Measurements from ENCODE around the gene MXRA5. TPM values are rescaled to one million over a fixed set of nuclear protein-coding genes. Genes with fewer than 3 reads are reported as not detected.
"Not testable (repeated sequence)": the region's sequence is repeated elsewhere in the genome, so short reads cannot be mapped to it uniquely, and the experiment has no call there.

Gene MXRA5
- total and polyA plus RNA-seq, 10 donors, result 0.28 to 13.6 (median 7.2) TPM

DNA sequence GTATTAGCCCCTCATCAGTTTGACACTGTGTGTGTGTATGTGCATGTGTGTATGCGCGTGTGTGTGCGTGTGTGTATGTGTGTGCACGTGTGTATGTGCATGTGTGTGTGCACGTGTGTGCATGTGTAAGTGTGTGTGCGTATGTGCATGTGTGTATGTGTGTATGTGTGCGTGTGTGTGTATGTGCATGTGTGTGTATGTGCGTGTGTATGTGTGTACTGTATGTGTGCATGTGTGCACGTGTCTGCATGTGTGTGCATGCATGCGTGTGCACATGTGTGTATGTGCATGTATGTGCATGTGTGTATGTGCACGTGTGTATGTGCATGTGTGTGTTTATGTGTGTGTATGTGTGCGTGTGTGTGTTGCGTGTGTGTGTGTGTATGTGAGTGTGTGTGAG, 31.1 kb upstream of the MXRA5 start:
- Histone ChIP-seq H3K27me3 (replicated peaks in 1 of 7) (no peaks in the 10 kb centered on the region), H3K4me1 (no peaks in the 10 kb centered on the region), H3K4me3 (no peak overlapping the region), H3K36me3 (no peaks in the 10 kb centered on the region), H3K27ac (no peak overlapping the region), H3K9me3 (peaks cover 0 to 4% (median 0%) of the 10 kb centered on the region in 8 donors)
- WGBS, 5 donors, result 80 to 99% (median 86%) methylated on average over 13 of the region's 13 CpGs
- intact Hi-C loops (cut with DNase I; ENCODE audit: low total_unique reads), result no loop called here
- TF ChIP-seq, protein P1, sequence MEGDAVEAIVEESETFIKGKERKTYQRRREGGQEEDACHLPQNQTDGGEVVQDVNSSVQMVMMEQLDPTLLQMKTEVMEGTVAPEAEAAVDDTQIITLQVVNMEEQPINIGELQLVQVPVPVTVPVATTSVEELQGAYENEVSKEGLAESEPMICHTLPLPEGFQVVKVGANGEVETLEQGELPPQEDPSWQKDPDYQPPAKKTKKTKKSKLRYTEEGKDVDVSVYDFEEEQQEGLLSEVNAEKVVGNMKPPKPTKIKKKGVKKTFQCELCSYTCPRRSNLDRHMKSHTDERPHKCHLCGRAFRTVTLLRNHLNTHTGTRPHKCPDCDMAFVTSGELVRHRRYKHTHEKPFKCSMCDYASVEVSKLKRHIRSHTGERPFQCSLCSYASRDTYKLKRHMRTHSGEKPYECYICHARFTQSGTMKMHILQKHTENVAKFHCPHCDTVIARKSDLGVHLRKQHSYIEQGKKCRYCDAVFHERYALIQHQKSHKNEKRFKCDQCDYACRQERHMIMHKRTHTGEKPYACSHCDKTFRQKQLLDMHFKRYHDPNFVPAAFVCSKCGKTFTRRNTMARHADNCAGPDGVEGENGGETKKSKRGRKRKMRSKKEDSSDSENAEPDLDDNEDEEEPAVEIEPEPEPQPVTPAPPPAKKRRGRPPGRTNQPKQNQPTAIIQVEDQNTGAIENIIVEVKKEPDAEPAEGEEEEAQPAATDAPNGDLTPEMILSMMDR (IDR thresholded peaks at IDR 0.05 in 8 of 11, conservative IDR thresholded peaks at IDR 0.05 in 3 of 11), result no peak
- no peak for TF ChIP-seq POLR2AphosphoS5 (IDR thresholded peaks at IDR 0.05)
- TF ChIP-seq POLR2A (IDR thresholded peaks at IDR 0.05), result no peak
- DNase-seq, result no peak

DNA sequence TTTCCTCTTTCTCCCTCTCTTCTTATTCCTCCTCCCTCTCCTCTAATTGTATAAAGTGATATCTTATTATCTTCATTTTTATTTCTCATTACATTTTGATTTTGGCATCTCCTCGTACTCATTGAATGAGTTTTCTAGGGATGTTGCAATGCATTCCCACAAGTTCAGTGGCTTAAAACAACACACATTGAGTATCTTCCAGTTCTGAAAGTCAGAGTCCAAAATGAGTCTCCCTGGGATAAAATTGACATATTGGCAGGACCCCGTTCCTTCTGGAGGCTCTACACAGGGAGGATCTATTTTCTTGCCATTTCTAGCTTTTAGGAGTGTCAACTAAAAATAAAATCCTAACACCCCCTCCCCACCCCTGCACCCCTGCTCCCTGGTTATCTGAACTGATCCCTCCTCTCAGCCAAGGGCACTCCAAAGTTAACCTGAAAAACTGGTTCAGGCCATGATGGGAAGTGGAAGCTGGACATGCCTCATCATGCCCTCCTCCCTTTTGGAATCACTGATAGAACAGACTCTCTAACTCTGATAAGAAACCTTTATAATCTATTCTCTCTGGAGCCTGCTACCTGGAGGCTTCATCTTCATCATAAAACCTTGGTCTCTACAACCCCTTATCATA, 29.5 kb upstream of the MXRA5 start:
- DNase-seq; H3K4me1 ChIP-seq; H3K27me3 ChIP-seq (replicated peaks in 1 of 7); intact Hi-C loops (cut with DNase I; ENCODE audit: low total_unique reads); H3K36me3 ChIP-seq; H3K9me3 ChIP-seq; H3K4me3 ChIP-seq; H3K27ac ChIP-seq: not testable (repeated sequence)
- 36 to 78% (median 59%) methylated on average over 2 of the region's 2 CpGs for WGBS, 5 donors

DNA sequence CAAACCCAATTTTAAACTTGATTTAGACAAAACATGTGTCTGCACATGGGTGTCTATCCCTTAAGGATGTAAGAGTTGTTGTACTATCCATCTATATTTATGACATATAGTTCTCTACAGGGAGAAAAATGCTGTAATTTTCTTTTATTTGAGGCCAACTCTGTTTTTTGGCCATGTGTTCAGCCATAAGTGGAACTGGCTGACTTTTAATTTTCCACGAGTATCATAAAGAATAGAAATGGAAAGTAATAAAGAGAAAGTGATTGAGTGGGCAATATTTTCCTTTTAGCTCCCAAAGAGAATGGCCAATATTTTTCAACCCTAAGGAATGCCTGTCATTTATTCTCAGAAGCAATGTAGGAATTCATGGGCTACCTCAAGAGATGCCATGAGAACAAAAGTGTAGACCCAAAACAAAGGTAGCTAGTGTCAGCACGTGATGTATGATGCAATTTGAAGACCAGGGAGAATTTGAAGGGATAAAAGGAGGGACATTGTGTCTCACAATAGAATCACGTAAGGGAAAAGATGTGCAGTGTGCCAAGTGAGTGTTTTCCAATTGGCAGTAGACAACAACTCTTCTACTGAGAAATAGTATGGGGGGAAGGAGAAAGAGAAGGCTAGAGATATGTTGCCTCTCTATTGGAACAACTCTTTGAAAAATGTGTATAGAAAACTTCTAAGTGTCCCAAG, 27.8 kb upstream of the MXRA5 start:
- H3K4me1 ChIP-seq, result no peaks in the 10 kb centered on the region
- TF ChIP-seq POLR2A (IDR thresholded peaks at IDR 0.05), result no peak
- no peak for TF ChIP-seq POLR2AphosphoS5 (IDR thresholded peaks at IDR 0.05)
- TF ChIP-seq, protein P1 (IDR thresholded peaks at IDR 0.05 in 8 of 11, conservative IDR thresholded peaks at IDR 0.05 in 3 of 11), result no peak
- no peaks in the 10 kb centered on the region for H3K27me3 ChIP-seq (replicated peaks in 1 of 7)
- no peak overlapping the region for H3K4me3 ChIP-seq
- no peak for DNase-seq
- H3K36me3 ChIP-seq, result no peaks in the 10 kb centered on the region
- peaks cover 0 to 4% (median 0%) of the 10 kb centered on the region in 8 donors for H3K9me3 ChIP-seq
- no peak overlapping the region for H3K27ac ChIP-seq
- intact Hi-C loops (cut with DNase I; ENCODE audit: low total_unique reads), result no loop called here
- 55 to 82% (median 66%) methylated on average over 3 of the region's 3 CpGs for WGBS, 5 donors

DNA sequence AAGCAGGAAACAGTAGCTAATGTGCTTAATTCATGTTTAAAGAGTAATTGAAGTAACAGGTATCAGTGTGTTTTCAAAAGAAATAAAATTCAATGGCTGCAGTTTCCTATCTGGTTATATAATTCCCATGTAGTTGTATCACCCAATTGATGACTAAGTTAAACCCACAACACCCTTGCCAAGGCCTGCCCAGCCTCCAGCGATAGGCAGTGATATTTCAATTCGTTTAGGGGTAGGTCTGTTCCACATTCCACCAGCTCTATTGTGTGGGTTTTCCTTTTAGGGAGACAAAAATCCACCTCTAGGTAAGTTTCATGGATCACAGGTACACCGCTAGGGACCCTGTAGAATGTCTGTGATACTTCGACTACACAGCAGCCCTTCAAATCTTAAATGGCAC, 24.7 kb upstream of the MXRA5 start:
- DNase-seq, result no peak
- no peak overlapping the region for H3K4me3 ChIP-seq
- no peaks in the 10 kb centered on the region for H3K27me3 ChIP-seq (replicated peaks in 1 of 7)
- H3K9me3 ChIP-seq, result peaks cover 0 to 4% (median 0%) of the 10 kb centered on the region in 8 donors
- no peak for TF ChIP-seq POLR2AphosphoS5 (IDR thresholded peaks at IDR 0.05)
- no peak for TF ChIP-seq POLR2A (IDR thresholded peaks at IDR 0.05)
- TF ChIP-seq, protein P1 (IDR thresholded peaks at IDR 0.05 in 8 of 11, conservative IDR thresholded peaks at IDR 0.05 in 3 of 11), result no peak
- WGBS, 5 donors, result 59 to 91% (median 85%) methylated on average over 4 of the region's 4 CpGs
- H3K4me1 ChIP-seq, result no peaks in the 10 kb centered on the region
- H3K36me3 ChIP-seq, result no peaks in the 10 kb centered on the region
- intact Hi-C loops (cut with DNase I; ENCODE audit: low total_unique reads), result no loop called here
- H3K27ac ChIP-seq, result no peak overlapping the region

All from spleen (tissue), 11 donors.